ENCODE data around the gene CANT1. TPM values are rescaled to one million over a fixed set of nuclear protein-coding genes. Genes with fewer than 3 reads are reported as not detected.
"Not testable (repeated sequence)": the region's sequence is repeated elsewhere in the genome, so short reads cannot be mapped to it uniquely, and the experiment has no call there.

Gene CANT1
- total RNA-seq, 3 donors from 2014 or later (not counting 1 experiment from before 2014, with no cell fraction given) = 40.0 to 58.8 (median 53.4) TPM

- peaks cover 10 to 18% of the 10 kb centered on the region in 2 donors for H3K27me3 Mint-ChIP-seq (ENCODE audit: low read depth in 2 of 2)
- Histone ChIP-seq H3K4me1 (ENCODE audit: control insufficient read depth, insufficient read depth, low read length) (no peaks in the 10 kb centered on the region), H3K9me3 (ENCODE audit: control insufficient read depth, insufficient read depth, low read length) (no peaks in the 10 kb centered on the region), H3K27me3 (ENCODE audit: control insufficient read depth, insufficient read depth, low read length) (no peaks in the 10 kb centered on the region), H3K27ac (ENCODE audit: low read length) (no peak overlapping the region), H3K4me3 (ENCODE audit: low read length) (no peak overlapping the region), H3K36me3 (ENCODE audit: control insufficient read depth, insufficient read depth, low read length) (no peaks in the 10 kb centered on the region)
- no peaks in the 10 kb centered on the region for H3K9me3 Mint-ChIP-seq
- WGBS (ENCODE audit: insufficient coverage) = 91% methylated on average over 28 of the region's 28 CpGs
- H3K27ac Mint-ChIP-seq = no peak overlapping the region
- no peaks in the 10 kb centered on the region for H3K36me3 Mint-ChIP-seq
- DNase-seq (no peak), ATAC-seq (no peak)
- H3K4me3 Mint-ChIP-seq = no peak overlapping the region
- no peaks in the 10 kb centered on the region for H3K4me1 Mint-ChIP-seq
- intact Hi-C loops (cut with micrococcal nuclease) = no loop called here
- TF ChIP-seq CTCF (IDR thresholded peaks at IDR 0.05) = no peak
Measured at GRCh38 chr17:79033741-79034501, 24.4 kb upstream of the CANT1 start.

GRCh38 chr17:79033046-79033616 is 23.6 kb upstream of the CANT1 start:
- WGBS (ENCODE audit: insufficient coverage) = 91% methylated on average over 9 of the region's 9 CpGs
- no peaks in the 10 kb centered on the region for H3K36me3 Mint-ChIP-seq
- no peaks in the 10 kb centered on the region for H3K9me3 Mint-ChIP-seq
- H3K27ac ChIP-seq (ENCODE audit: low read length) = no peak overlapping the region
- no peaks in the 10 kb centered on the region for H3K27me3 ChIP-seq (ENCODE audit: control insufficient read depth, insufficient read depth, low read length)
- intact Hi-C loops (cut with micrococcal nuclease) = no loop called here
- H3K4me1 ChIP-seq (ENCODE audit: control insufficient read depth, insufficient read depth, low read length) = no peaks in the 10 kb centered on the region
- no peak for DNase-seq
- H3K4me3 ChIP-seq (ENCODE audit: low read length) = no peak overlapping the region
- H3K36me3 ChIP-seq (ENCODE audit: control insufficient read depth, insufficient read depth, low read length) = no peaks in the 10 kb centered on the region
- H3K27me3 Mint-ChIP-seq (ENCODE audit: low read depth in 2 of 2) = peaks cover 10 to 19% of the 10 kb centered on the region in 2 donors
- no peak for TF ChIP-seq CTCF (IDR thresholded peaks at IDR 0.05)
- H3K4me3 Mint-ChIP-seq = no peak overlapping the region
- H3K4me1 Mint-ChIP-seq = no peaks in the 10 kb centered on the region
- H3K9me3 ChIP-seq (ENCODE audit: control insufficient read depth, insufficient read depth, low read length) = no peaks in the 10 kb centered on the region
- ATAC-seq = no peak
- H3K27ac Mint-ChIP-seq = no peak overlapping the region

GRCh38 chr17:79031996-79032875 is 22.7 kb upstream of the CANT1 start:
- ATAC-seq (no peak), DNase-seq (no peak)
- Mint-ChIP-seq H3K36me3 (no peaks in the 10 kb centered on the region), H3K27ac (no peak overlapping the region), H3K4me3 (no peak overlapping the region), H3K4me1 (no peaks in the 10 kb centered on the region), H3K9me3 (no peaks in the 10 kb centered on the region), H3K27me3 (ENCODE audit: low read depth in 2 of 2) (peaks cover 14 to 27% of the 10 kb centered on the region in 2 donors)
- intact Hi-C loops (cut with micrococcal nuclease) = no loop called here
- Histone ChIP-seq H3K4me3 (ENCODE audit: low read length) (no peak overlapping the region), H3K9me3 (ENCODE audit: control insufficient read depth, insufficient read depth, low read length) (no peaks in the 10 kb centered on the region), H3K27ac (ENCODE audit: low read length) (no peak overlapping the region), H3K36me3 (ENCODE audit: control insufficient read depth, insufficient read depth, low read length) (no peaks in the 10 kb centered on the region), H3K27me3 (ENCODE audit: control insufficient read depth, insufficient read depth, low read length) (peaks cover 2% of the 10 kb centered on the region), H3K4me1 (ENCODE audit: control insufficient read depth, insufficient read depth, low read length) (no peaks in the 10 kb centered on the region)
- 88% methylated on average over 26 of the region's 26 CpGs for WGBS (ENCODE audit: insufficient coverage)
- no peak for TF ChIP-seq CTCF (IDR thresholded peaks at IDR 0.05)

- H3K4me3 ChIP-seq (ENCODE audit: low read length); H3K9me3 Mint-ChIP-seq; H3K9me3 ChIP-seq (ENCODE audit: control insufficient read depth, insufficient read depth, low read length); H3K36me3 Mint-ChIP-seq; H3K36me3 ChIP-seq (ENCODE audit: control insufficient read depth, insufficient read depth, low read length); H3K4me1 ChIP-seq (ENCODE audit: control insufficient read depth, insufficient read depth, low read length); H3K27ac Mint-ChIP-seq; H3K4me1 Mint-ChIP-seq; DNase-seq; H3K4me3 Mint-ChIP-seq; intact Hi-C loops (cut with micrococcal nuclease); ATAC-seq; H3K27me3 ChIP-seq (ENCODE audit: control insufficient read depth, insufficient read depth, low read length); H3K27ac ChIP-seq (ENCODE audit: low read length): not testable (repeated sequence)
- WGBS (ENCODE audit: insufficient coverage) = 94% methylated on average over 12 of the region's 12 CpGs
- H3K27me3 Mint-ChIP-seq (ENCODE audit: low read depth in 2 of 2) = peaks cover 12 to 32% of the 10 kb centered on the region in 2 donors
Measured at GRCh38 chr17:79030636-79031035, 21.1 kb upstream of the CANT1 start.
